GM18502 (cell line): ENCODE data around the gene CLDN9.

Experiments used
- ATAC-seq: cut with Tn5 transposase; IDR thresholded peaks from one replicate; pipeline ENCODE4 v1.9.1; 2021; ENCODE audit warnings: mild to moderate bottlenecking; ENCODE audit not compliant: unreplicated experiment, poor library complexity

The CLDN9 gene

GRCh38 chr16:3012828-3013420 lies at the start of gene CLDN9:
Gene CLDN9 (plus strand): TSS chr16:3012923. CDS start chr16:3013363, 440 bp downstream.
- ATAC-seq, result no peak

- ATAC-seq, result no peak
These were observed 49.5 kb upstream of the CLDN9 start for GRCh38 chr16:2963074-2963722.

- no peak for ATAC-seq
These were observed 48.8 kb upstream of the CLDN9 start, which contains the start of gene KREMEN2 for GRCh38 chr16:2963723-2964474. Gene KREMEN2 (plus strand): TSS chr16:2964275. CDS start chr16:2964521, 246 bp downstream.

- no peak for ATAC-seq
These were observed 48.0 kb upstream of the CLDN9 start for GRCh38 chr16:2964475-2965336.

GRCh38 chr16:2966043-2966807 lies 46.5 kb upstream of the CLDN9 start:
- no peak for ATAC-seq

- ATAC-seq, result no peak
These were observed 45.9 kb upstream of the CLDN9 start for GRCh38 chr16:2966808-2967191.

- no peak for ATAC-seq
These were observed 45.5 kb upstream of the CLDN9 start for GRCh38 chr16:2967211-2967631.

- ATAC-seq, result no peak
These were observed 45.0 kb upstream of the CLDN9 start for GRCh38 chr16:2967721-2968161.

- ATAC-seq, result no peak
These were observed 44.4 kb upstream of the CLDN9 start for GRCh38 chr16:2968368-2968737.

- ATAC-seq, result peak; percentile 71
These were observed 43.8 kb upstream of the CLDN9 start, which contains the start of gene PAQR4 for GRCh38 chr16:2968738-2969544. Gene PAQR4 (plus strand): TSS chr16:2969348. CDS start chr16:2969675, 327 bp downstream.

- peak; percentile 42 for ATAC-seq
These were observed 42.9 kb upstream of the CLDN9 start for GRCh38 chr16:2969545-2970521.

GRCh38 chr16:2970563-2970962 lies 42.2 kb upstream of the CLDN9 start:
- ATAC-seq, result no peak

GRCh38 chr16:2971134-2971984 lies 41.4 kb upstream of the CLDN9 start:
- no peak for ATAC-seq

GRCh38 chr16:2971985-2972784 lies 40.5 kb upstream of the CLDN9 start:
- no peak for ATAC-seq

GRCh38 chr16:2973093-2973492 lies 39.6 kb upstream of the CLDN9 start:
- no peak for ATAC-seq
